NCI-H345 treated with DMSO at 0.1 percent for 48 hours (cell line): Measurements from ENCODE around the gene PEX6.
"Not testable (repeated sequence)": the region's sequence is repeated elsewhere in the genome, so short reads cannot be mapped to it uniquely, and the experiment has no call there.

Experiments
- DNase-seq: peaks from one replicate; lab custom pipeline; 2025; ENCODE audit not compliant: unreplicated experiment; lab: John Stamatoyannopoulos, UW

The PEX6 gene

GRCh38 chr6:42968126-42968701 lies 10.8 kb downstream of the PEX6 start:
- DNase-seq = no peak

GRCh38 chr6:42967228-42967627 lies 11.8 kb downstream of the PEX6 start:
- no peak for DNase-seq

GRCh38 chr6:42966571-42966970 lies 12.4 kb downstream of the PEX6 start:
- DNase-seq = no peak

GRCh38 chr6:42963855-42964605 lies 15.0 kb downstream of the PEX6 start:
- DNase-seq = no peak

GRCh38 chr6:42963179-42963854 lies 15.7 kb downstream of the PEX6 start:
- DNase-seq = no peak

- DNase-seq = no peak
These were observed 16.3 kb downstream of the PEX6 start for GRCh38 chr6:42962502-42963178.

GRCh38 chr6:42962096-42962495 lies 16.9 kb downstream of the PEX6 start:
- DNase-seq = no peak

- no peak for DNase-seq
These were observed 17.9 kb downstream of the PEX6 start for GRCh38 chr6:42961020-42961470.

GRCh38 chr6:42960243-42961019 lies 18.6 kb downstream of the PEX6 start, which contains the start of gene GNMT:
Gene GNMT (plus strand): TSS chr6:42960754. CDS start chr6:42960768, 14 bp downstream.
- DNase-seq = peak; percentile 29

GRCh38 chr6:42959917-42960242 lies 19.1 kb downstream of the PEX6 start:
- DNase-seq = no peak

- DNase-seq = no peak
These were observed 20.9 kb downstream of the PEX6 start for GRCh38 chr6:42958125-42958524.

GRCh38 chr6:42954405-42954804 lies 24.6 kb downstream of the PEX6 start:
- DNase-seq = not testable (repeated sequence)

GRCh38 chr6:42952389-42952788 lies 26.6 kb downstream of the PEX6 start:
- DNase-seq = no peak

- no peak for DNase-seq
These were observed 31.0 kb downstream of the PEX6 start for GRCh38 chr6:42947950-42948349.

- no peak for DNase-seq
These were observed 36.5 kb downstream of the PEX6 start for GRCh38 chr6:42942444-42942843.

GRCh38 chr6:42941356-42941755 lies 37.6 kb downstream of the PEX6 start:
- DNase-seq = not testable (repeated sequence)

- DNase-seq = no peak
These were observed 38.4 kb downstream of the PEX6 start for GRCh38 chr6:42940493-42941045.

- DNase-seq = no peak
These were observed 39.2 kb downstream of the PEX6 start for GRCh38 chr6:42939810-42940167.

GRCh38 chr6:42938987-42939809 lies 39.8 kb downstream of the PEX6 start:
- DNase-seq = no peak

- no peak for DNase-seq
These were observed 40.6 kb downstream of the PEX6 start for GRCh38 chr6:42938428-42938796.
